Sigmoid colon (tissue), 4 donors: ENCODE measurements around the gene C1orf210.

Source experiments
- POLR2A ChIP-seq, 2 donors: fragments of 450-650 bp; IDR thresholded peaks; one replicate each; pipeline ENCODE4 v1.6.1; 2016; ENCODE audit warnings: antibody characterized with exemption in 2 of 2, mild to moderate bottlenecking in 2 of 2, moderate library complexity in 2 of 2
- POLR2AphosphoS5 ChIP-seq, 4 donors: sonication (generic); formaldehyde crosslinking; IDR thresholded peaks; one replicate each; pipeline ENCODE4 v1.6.1; 2017; ENCODE audit warnings: antibody characterized with exemption in 4 of 4
- TF ChIP-seq, protein P1 (sequence below), 4 experiments: fragments of 450-650 bp in 3 of 4; fragments of 200-600 bp in 1 of 4; IDR thresholded peaks; one replicate each; pipeline ENCODE4 v1.5.1; 2016 to 2019; ENCODE audit warnings: antibody characterized with exemption in 4 of 4, mild to moderate bottlenecking in 3 of 4, moderate library complexity in 2 of 4

DNA sequence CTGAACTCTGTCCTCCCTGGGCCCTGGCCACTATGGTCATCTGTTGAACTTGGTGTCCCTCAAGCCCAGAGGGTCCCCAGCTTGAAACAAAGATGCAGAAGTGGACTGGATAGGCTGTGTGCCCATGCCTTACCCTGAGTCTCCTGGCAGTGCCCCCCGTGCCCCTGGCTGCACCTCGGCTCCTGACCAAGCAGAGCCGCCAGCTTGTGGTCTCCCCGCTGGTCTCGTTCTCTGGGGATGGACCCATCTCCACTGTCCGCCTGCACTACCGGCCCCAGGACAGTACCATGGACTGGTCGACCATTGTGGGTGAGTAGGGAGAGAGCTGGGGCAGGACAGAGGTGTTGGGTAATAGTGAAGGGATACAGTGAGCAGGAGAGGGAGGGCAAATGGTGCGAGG lies 26.1 kb upstream of the C1orf210 start:
- TF ChIP-seq, protein P1, sequence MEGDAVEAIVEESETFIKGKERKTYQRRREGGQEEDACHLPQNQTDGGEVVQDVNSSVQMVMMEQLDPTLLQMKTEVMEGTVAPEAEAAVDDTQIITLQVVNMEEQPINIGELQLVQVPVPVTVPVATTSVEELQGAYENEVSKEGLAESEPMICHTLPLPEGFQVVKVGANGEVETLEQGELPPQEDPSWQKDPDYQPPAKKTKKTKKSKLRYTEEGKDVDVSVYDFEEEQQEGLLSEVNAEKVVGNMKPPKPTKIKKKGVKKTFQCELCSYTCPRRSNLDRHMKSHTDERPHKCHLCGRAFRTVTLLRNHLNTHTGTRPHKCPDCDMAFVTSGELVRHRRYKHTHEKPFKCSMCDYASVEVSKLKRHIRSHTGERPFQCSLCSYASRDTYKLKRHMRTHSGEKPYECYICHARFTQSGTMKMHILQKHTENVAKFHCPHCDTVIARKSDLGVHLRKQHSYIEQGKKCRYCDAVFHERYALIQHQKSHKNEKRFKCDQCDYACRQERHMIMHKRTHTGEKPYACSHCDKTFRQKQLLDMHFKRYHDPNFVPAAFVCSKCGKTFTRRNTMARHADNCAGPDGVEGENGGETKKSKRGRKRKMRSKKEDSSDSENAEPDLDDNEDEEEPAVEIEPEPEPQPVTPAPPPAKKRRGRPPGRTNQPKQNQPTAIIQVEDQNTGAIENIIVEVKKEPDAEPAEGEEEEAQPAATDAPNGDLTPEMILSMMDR (IDR thresholded peaks at IDR 0.05): no peak
- no peak for TF ChIP-seq POLR2AphosphoS5 (IDR thresholded peaks at IDR 0.05)
- no peak for TF ChIP-seq POLR2A (IDR thresholded peaks at IDR 0.05)
